Motor neuron (in vitro differentiated cells): Measurements from ENCODE around the gene ZNF763. TPM values are rescaled to one million over a fixed set of nuclear protein-coding genes. Genes with fewer than 3 reads are reported as not detected.
"Not testable (repeated sequence)": the region's sequence is repeated elsewhere in the genome, so short reads cannot be mapped to it uniquely, and the experiment has no call there.

Experiments used
- ATAC-seq, 8 experiments: fragments of 200-7000 bp; cut with Tn5 transposase; replicated peaks in 6 of 8; 2 replicates each; pipeline ENCODE4 v1.8.0; 2021; ENCODE audit warnings: mild to moderate bottlenecking in 8 of 8, moderate library complexity in 8 of 8
- H3K27ac ChIP-seq, 2 donors: fragments of 250-450 bp; sonication (Bioruptor Pico); 2 replicates each; pipeline ENCODE4 v1.9.0; 2021; ENCODE audit warnings: antibody characterized with exemption in 2 of 2, mild to moderate bottlenecking in 2 of 2, moderate library complexity in 1 of 2
- H3K4me1 ChIP-seq, 2 donors: fragments of 250-450 bp; sonication (Bioruptor Pico); replicated peaks in 1 of 2; 2 replicates each; pipeline ENCODE4 v1.6.1; 2021; ENCODE audit warnings: antibody characterized with exemption in 2 of 2, mild to moderate bottlenecking in 2 of 2, moderate library complexity in 1 of 2
- H3K4me3 ChIP-seq, 5 donors: fragments of 250-450 bp; sonication (Bioruptor Pico); 2 replicates each; pipeline ENCODE4 v1.9.0; 2021; ENCODE audit warnings: antibody characterized with exemption in 5 of 5, mild to moderate bottlenecking in 5 of 5, moderate library complexity in 4 of 5
- WGBS, 10 experiments: fragments of 450-650 bp; shearing (Covaris generic); methylation state at CpG; one replicate each; pipeline ENCODE4 v1.0.0; 2022; 5-methylcytosine and 5-hydroxymethylcytosine counted together
- in situ Hi-C, 9 experiments: fragments of 400-800 bp; cut with MboI; loops; one replicate each; pipeline ENCODE4 v1.15.0; 2021; ENCODE audit warnings: low sequenced_read_pairs in 9 of 9, low pct_unique_long_range_greater_than_20kb in 2 of 9; ENCODE audit not compliant: unreplicated experiment in 9 of 9
- total RNA-seq, 8 experiments: library from RNA; unstranded; fragments of 300-600 nt; gene quantifications; 2 replicates each; pipeline versions ENCODE4 v1.2.3 to v1.2.4, GENCODE V29; 2022

ZNF763 gene
- 1 to 10 TPM in 7 of 8 experiments, under 1 TPM in 1; 0.99 to 9.6 (median 6.7) TPM for total RNA-seq

GRCh38 chr19:11964858-11965645 lies at the start of gene ZNF763:
TSS of gene ZNF763 (plus strand) at chr19:11965040. CDS start at chr19:11965209, 169 bp downstream.
- Histone ChIP-seq H3K27ac (peak within 1 kb of the TSS; percentile 81 to 96), H3K4me1 (peaks cover 14 to 15% of the 10 kb centered on the region in 2 donors), H3K4me3 (peak within 1 kb of the TSS; percentile 50 to 64 (median 54))
- in situ Hi-C loops: no loop called here
- peak; percentile 93 to 97 (median 94) for ATAC-seq
- 0 to 20% (median 2%) methylated on average over 1 to 11 of the region's 47 CpGs; no CpG with 5 or more reads in 1 of the 10 experiments for WGBS, 10 experiments

GRCh38 chr19:11921852-11922495 lies 42.9 kb upstream of the ZNF763 start:
- no peak overlapping the region for H3K27ac ChIP-seq
- H3K4me1 ChIP-seq: peaks cover 0 to 14% of the 10 kb centered on the region in 2 donors
- no peak overlapping the region for H3K4me3 ChIP-seq
- ATAC-seq: no peak
- in situ Hi-C loops: no loop called here
- 25 to 71% (median 55%) methylated on average over 3 to 6 of the region's 6 CpGs for WGBS, 10 experiments

- 0 to 18% (median 1%) methylated on average over 2 to 19 of the region's 53 CpGs; no CpG with 5 or more reads in 3 of the 10 experiments for WGBS, 10 experiments
- in situ Hi-C loops: no loop called here
- H3K4me3 ChIP-seq: peak within 1 kb of the TSS; percentile 64 to 88 (median 83)
- peaks cover 0 to 14% of the 10 kb centered on the region in 2 donors for H3K4me1 ChIP-seq
- ATAC-seq: peak; percentile 89 to 98 (median 98)
- H3K27ac ChIP-seq: peak within 1 kb of the TSS; percentile 90 to 95
Observed at GRCh38 chr19:11924886-11925650, 39.8 kb upstream of the ZNF763 start, which contains the start of gene ZNF700. TSS of gene ZNF700 (plus strand) at chr19:11925107. CDS start at chr19:11925211, 104 bp downstream.

- Histone ChIP-seq H3K27ac (peak overlapping the region; percentile 90 to 95), H3K4me3 (peak overlapping the region; percentile 64 to 88 (median 83)), H3K4me1 (peaks cover 0 to 14% of the 10 kb centered on the region in 2 donors)
- in situ Hi-C loops, ATAC-seq: not testable (repeated sequence)
- 0 to 86% (median 6%) methylated on average over 1 to 10 of the region's 10 CpGs; no CpG with 5 or more reads in 1 of the 10 experiments for WGBS, 10 experiments
Observed at GRCh38 chr19:11925651-11926187, 39.1 kb upstream of the ZNF763 start.

- no peak overlapping the region for H3K27ac ChIP-seq
- ATAC-seq: no peak
- 92 to 100% (median 96%) methylated on average over 1 to 3 of the region's 3 CpGs for WGBS, 10 experiments
- in situ Hi-C loops: no loop called here
- H3K4me3 ChIP-seq: no peak overlapping the region
- peaks cover 0 to 9% of the 10 kb centered on the region in 2 donors for H3K4me1 ChIP-seq
Observed at GRCh38 chr19:11927227-11927626, 37.6 kb upstream of the ZNF763 start.

- Histone ChIP-seq H3K4me3 (no peak overlapping the region), H3K4me1 (peaks cover 0 to 3% of the 10 kb centered on the region in 2 donors), H3K27ac (no peak overlapping the region)
- in situ Hi-C loops: no loop called here
- 80 to 100% (median 100%) methylated on average over 1 to 3 of the region's 3 CpGs; no CpG with 5 or more reads in 3 of the 10 experiments for WGBS, 10 experiments
- peak in 1 of 8 experiments; percentile 45 for ATAC-seq
Observed at GRCh38 chr19:11931051-11931450, 33.8 kb upstream of the ZNF763 start.

- in situ Hi-C loops: no loop called here
- no peak for ATAC-seq
- Histone ChIP-seq H3K4me1 (no peaks in the 10 kb centered on the region), H3K27ac (no peak overlapping the region), H3K4me3 (no peak overlapping the region)
- 73 to 100% (median 92%) methylated on average over 3 of the region's 3 CpGs; no CpG with 5 or more reads in 3 of the 10 experiments for WGBS, 10 experiments
Observed at GRCh38 chr19:11931513-11931912, 33.3 kb upstream of the ZNF763 start.

- 89 to 100% (median 100%) methylated on average over 1 to 2 of the region's 3 CpGs; no CpG with 5 or more reads in 3 of the 10 experiments for WGBS, 10 experiments
- ATAC-seq, H3K27ac ChIP-seq, H3K4me3 ChIP-seq, in situ Hi-C loops, H3K4me1 ChIP-seq: not testable (repeated sequence)
Observed at GRCh38 chr19:11935829-11936228, 29.0 kb upstream of the ZNF763 start.

GRCh38 chr19:11938383-11938782 lies 26.5 kb upstream of the ZNF763 start:
- H3K4me3 ChIP-seq, in situ Hi-C loops, H3K27ac ChIP-seq, ATAC-seq, H3K4me1 ChIP-seq: not testable (repeated sequence)
- no CpG with 5 or more reads among the region's 3 CpGs for WGBS, 10 experiments

- WGBS, 10 experiments: 100% methylated on average over 1 of the region's 29 CpGs; no CpG with 5 or more reads in 9 of the 10 experiments
- in situ Hi-C loops: not testable (repeated sequence)
Observed at GRCh38 chr19:11941361-11941887, 23.4 kb upstream of the ZNF763 start.

GRCh38 chr19:11942008-11942842 lies 22.6 kb upstream of the ZNF763 start:
- in situ Hi-C loops: no loop called here
- H3K4me3 ChIP-seq: no peak overlapping the region
- no peak overlapping the region for H3K27ac ChIP-seq
- H3K4me1 ChIP-seq: no peaks in the 10 kb centered on the region
- no peak for ATAC-seq
- 78 to 100% (median 100%) methylated on average over 1 to 10 of the region's 10 CpGs; no CpG with 5 or more reads in 1 of the 10 experiments for WGBS, 10 experiments

More at GRCh38 chr19:11941361-11941887, 23.4 kb upstream of the ZNF763 start:
- not testable (repeated sequence) for ATAC-seq, H3K27ac ChIP-seq, H3K4me3 ChIP-seq, H3K4me1 ChIP-seq

GRCh38 chr19:11942843-11943108 lies 22.1 kb upstream of the ZNF763 start:
- in situ Hi-C loops: no loop called here
- Histone ChIP-seq H3K4me1 (no peaks in the 10 kb centered on the region), H3K4me3 (no peak overlapping the region), H3K27ac (no peak overlapping the region)
- ATAC-seq: no peak
